ENCODE measurements around the gene LARP7. TPM values are rescaled to one million over a fixed set of nuclear protein-coding genes. Genes with fewer than 3 reads are reported as not detected.
"Not testable (repeated sequence)": the region's sequence is repeated elsewhere in the genome, so short reads cannot be mapped to it uniquely, and the experiment has no call there.

Gene LARP7
- total RNA-seq, 1 donor: 3.8 TPM

DNA sequence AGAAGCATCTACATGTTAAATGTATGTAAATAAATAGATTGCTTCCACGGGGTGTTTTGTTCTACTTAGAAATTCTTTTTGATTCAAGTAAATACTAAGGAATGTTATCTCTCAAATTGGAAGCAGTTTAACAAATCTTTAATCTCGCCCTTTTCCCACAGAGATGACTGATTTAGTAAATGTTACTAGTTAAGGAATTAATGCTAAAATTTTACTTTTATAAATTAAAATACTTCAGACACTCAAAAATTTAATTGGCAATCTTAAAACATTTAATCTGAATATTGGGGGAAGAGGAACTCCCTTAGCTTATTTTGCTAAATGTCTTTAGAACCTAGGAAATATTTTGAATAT is 12.1 kb downstream of the LARP7 start:
- no peak for DNase-seq (ENCODE audit: low read depth in 2 of 3, low spot score in 2 of 3)

DNA sequence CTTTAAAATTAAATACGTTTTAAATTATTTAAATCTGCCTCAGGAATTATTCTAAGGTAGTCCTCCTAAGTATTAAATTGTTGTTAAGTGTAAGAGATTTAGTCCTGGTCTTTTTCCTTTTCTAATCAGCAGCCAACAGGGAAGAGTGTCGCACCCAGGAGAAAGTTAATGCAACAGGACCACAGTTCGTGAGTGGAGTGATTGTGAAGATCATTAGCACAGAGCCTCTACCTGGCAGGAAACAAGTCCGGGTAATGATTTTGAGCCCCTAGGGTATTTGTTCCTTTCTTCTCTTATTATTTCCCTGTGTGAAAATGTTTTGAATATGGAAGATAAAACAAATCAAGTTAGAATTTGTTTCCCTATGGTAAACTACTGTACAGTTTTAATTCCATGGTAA is 13.4 kb downstream of the LARP7 start:
- DNase-seq (ENCODE audit: low read depth in 2 of 3, low spot score in 2 of 3): no peak

DNA sequence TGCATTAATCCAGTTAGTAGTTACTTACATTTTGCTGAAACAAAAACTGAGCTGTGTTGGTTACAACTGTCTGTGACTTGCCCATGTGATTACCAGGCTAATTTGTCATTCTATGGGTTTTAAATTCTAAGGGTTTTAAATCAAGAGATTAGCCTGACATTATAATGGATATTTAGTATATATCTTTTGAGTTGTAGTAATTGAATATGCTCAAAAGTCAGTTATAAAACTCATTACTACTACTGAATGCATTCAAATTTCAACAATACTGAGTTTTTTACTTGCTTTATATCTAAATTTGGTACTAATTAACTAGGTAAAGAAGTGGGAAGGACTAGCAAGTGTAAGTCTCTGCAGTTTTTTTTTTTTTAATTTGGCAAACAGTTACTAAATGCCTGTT is 14.7 kb downstream of the LARP7 start:
- DNase-seq (ENCODE audit: low read depth in 2 of 3, low spot score in 2 of 3): no peak

DNA sequence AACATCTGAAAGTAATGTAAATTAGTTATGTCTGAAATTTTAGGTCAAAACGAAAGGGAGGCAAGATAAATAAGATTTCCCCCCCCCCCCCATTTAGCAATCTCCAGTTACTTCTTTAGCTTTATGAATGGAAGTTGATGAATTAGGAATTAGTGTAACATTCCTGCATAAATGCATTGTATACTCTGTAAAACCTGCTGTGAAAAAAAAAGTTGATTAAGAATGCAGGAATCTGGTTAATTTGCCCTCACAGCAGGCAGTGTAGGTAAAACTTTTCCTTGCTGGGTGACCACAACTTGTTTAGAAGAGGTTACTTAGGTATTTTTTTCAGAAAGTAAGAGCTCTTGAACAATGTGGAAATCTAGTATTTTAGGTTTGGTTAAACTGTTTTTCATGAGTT is 15.3 kb downstream of the LARP7 start:
- DNase-seq (ENCODE audit: low read depth in 2 of 3, low spot score in 2 of 3): no peak

DNA sequence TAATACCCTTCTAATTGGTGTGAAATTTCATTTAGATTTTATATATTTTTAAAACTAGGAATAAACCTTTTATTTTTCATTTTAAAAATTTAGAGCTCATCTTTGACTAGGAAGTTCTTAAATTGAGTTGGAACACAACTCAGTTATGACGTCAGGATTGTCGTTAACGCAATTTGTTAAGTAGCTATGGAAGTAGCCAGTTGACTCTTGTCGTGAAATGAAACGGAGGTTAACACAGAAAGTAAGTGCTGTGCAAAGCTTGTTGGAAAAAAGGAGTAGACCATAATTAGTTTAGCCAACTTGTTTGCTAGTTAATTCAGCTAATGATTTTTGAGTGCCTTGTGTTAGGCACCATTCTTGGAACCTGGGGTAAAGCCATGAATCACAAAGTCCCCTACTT is 18.3 kb downstream of the LARP7 start:
- no peak for DNase-seq (ENCODE audit: low read depth in 2 of 3, low spot score in 2 of 3)

DNA sequence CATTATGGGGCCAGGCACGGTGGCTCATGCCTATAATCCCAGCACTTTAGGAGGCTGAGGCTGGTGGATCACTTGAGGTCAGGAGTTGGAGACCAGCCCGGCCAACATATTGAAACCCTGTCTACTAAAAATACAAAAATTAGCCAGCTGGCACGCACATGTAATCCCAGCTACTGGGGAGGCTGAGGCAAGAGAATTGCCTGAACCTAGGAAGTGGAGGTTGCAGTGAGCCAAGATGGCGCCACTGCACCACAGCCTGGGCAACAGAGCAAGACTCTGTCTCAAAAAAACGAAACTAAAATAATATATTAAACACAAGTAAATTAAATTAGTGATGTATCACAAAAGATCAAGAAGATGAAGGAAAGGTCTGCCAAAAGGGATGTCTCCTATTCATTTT is 19.2 kb downstream of the LARP7 start:
- not testable (repeated sequence) for DNase-seq (ENCODE audit: low read depth in 2 of 3, low spot score in 2 of 3)

DNA sequence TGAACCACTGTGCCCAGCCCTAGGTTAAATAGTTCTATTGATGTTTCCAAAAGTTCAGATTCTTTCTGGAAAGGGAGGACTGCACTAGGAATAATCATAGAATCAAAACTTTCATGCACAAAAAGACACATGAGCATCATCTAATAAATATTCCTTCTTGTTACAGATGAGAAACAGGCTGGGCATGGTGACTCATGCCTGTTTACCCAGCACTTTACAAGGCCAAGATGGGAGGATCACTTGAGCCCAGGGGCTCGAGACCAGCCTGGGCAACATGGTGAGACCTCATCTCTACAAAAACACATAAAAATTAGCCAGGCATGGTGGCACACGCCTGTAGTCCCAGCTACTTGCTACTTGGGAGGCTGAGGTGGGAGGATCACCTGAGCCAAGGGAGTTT is 27.7 kb downstream of the LARP7 start:
- DNase-seq (ENCODE audit: low read depth in 2 of 3, low spot score in 2 of 3): no peak

DNA sequence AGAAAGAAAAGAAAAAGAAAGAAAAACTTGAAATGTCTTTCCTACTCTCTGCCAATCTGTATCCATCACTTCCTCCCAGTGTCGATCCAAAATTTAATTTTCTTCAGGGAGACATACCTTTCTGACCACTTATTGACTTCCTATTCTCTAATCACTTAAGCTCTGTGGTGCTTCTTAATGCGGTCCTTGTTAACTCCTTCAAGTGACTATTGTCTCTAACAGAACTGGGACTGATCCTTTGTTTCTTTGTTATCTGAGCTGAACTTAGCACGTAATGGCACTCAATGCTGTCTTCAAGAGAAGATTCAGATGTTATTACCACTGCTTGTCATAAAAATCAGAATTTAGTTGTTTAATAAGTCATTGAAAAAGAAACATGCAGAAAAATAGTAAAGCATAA is 31.2 kb downstream of the LARP7 start:
- DNase-seq (ENCODE audit: low read depth in 2 of 3, low spot score in 2 of 3): no peak

DNA sequence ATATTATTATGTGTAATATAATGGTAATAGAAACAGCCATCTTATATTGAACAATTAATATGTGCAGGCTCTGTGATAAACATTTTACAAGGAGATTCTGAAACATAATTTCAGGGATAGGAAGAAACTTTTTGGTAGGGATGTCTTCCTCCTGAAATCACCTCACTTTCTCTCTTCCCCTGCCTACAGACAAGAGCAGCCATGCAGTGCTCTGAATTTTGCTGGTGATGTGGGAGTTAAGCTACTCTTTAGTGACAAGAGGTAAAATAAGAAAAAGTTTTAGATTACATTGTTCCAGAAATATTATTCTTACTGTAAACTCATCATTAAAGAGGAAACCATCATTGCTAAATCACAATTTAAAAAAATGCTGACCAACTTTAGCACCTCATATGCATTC is 36.1 kb downstream of the LARP7 start:
- DNase-seq (ENCODE audit: low read depth in 2 of 3, low spot score in 2 of 3): no peak

DNA sequence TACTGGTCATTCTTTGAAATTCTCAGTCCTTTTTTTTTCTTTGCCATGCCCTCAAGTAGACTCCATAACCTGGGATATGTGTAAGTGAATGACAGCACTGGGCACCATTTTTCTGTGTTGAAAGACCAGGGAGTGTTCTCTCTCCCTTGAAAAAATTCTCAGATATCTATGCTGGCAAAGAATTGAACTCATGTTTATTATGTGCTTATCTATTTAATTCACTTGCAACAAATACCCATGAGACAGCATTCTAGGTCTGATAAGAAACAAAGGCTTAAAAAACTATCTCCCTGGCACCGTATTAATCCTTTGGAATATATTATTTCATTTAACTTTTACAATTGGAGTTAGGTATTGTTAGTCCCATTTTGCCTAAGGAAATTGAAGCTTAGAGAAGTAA is 36.7 kb downstream of the LARP7 start:
- no peak for DNase-seq (ENCODE audit: low read depth in 2 of 3, low spot score in 2 of 3)

DNA sequence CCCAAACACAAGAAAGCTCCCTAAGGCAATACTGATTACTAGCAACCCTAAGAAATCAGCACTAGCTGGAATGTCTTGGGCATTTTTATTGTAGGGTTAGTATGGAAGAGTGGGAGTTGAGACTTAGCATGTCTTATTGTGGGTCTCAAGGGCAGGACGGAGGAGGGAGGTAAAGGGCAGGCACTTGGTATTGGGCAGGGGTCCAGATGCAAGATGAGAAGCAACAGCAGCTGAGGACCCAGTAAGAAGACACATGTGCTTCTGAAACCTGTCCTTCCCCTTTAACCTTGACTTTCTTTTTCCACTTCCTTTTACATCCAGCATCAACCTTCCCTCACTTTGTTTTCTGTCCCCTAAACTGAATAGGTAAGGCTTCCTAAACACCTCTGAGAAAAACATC is 37.4 kb downstream of the LARP7 start:
- DNase-seq (ENCODE audit: low read depth in 2 of 3, low spot score in 2 of 3): no peak

DNA sequence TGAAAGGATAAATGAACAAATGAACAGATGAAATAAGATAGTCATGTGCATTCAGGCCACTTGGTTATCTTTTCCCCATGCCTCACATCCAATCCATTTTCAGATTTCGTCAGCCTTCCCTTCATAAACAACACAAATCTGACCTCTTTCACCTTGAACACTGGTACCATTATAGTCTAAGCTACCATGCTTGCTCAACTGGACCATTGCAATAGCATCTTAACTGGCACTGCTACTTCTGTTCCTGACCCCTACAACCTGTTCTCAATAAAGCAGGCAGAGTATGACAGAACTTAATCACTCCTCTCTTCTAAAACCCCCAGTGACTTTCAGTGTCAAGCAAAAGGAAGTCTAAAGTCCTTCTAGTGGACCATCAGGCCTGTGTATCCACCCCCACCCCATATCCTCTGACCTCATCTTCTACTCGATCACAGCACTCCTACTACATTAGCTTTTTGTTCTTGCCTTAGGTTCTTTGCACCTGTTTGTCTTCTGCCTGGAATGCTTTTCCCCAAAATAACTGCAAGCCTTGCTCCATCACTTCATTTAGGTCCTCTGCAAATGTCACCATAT is 40.7 kb downstream of the LARP7 start:
- DNase-seq (ENCODE audit: low read depth in 2 of 3, low spot score in 2 of 3): no peak

DNA sequence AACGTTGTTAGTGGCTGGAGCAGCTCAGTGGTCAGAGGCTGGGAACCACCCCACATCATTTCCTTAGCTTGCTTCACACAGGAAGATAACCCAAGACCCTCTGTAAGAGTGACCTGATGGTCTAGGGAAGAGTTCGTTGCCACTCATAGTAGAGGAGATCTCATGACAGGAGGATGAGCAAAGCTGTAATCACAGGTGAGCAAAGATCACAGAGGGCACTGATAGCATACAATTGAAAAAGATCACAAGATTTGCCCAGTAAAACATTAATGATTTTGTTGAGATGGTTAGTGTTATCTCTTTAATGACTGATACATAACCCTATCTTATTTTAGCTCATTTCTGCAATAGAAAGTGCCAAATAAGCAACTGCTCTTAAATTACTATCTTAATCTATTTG is 44.1 kb downstream of the LARP7 start:
- no peak for DNase-seq (ENCODE audit: low read depth in 2 of 3, low spot score in 2 of 3)

DNA sequence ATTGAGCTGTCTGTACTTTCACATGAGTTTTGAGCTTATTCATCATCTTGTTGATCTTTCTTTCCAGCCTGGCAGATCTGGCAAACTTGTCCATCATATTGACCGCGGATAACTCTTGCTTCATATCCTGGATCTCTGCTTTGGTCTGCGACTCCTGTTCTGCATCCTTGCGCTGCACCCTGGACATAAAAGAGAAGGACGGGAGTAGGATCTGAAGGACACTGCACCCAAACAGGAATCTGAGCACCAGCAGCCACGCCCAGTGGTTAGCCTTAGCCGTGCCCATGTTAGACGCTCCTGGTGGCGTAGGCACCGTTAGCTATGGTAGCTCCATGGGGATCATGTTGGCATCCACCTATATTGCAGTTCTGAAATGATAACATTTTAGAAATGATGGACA is 56.6 kb downstream of the LARP7 start:
- DNase-seq (ENCODE audit: low read depth in 2 of 3, low spot score in 2 of 3): no peak

DNA sequence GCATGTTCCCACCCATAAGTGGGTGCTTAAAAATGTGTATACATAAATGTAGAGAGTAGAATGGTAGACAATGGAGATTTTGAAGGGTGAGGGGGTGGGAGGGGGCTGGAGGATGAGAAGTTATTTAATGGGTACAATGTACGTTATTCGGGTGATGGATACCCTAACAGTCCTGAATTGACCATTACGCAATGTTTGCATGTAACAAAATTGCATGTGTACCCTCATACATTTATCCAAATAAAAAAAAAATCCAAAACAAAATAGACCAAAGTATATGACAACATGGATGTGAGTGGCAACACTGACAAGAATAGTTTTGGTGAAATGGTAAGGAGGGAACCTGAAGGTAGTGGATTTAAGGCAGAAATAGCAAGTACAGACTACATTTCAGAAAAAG is 63.7 kb downstream of the LARP7 start:
- DNase-seq (ENCODE audit: low read depth in 2 of 3, low spot score in 2 of 3): no peak

DNA sequence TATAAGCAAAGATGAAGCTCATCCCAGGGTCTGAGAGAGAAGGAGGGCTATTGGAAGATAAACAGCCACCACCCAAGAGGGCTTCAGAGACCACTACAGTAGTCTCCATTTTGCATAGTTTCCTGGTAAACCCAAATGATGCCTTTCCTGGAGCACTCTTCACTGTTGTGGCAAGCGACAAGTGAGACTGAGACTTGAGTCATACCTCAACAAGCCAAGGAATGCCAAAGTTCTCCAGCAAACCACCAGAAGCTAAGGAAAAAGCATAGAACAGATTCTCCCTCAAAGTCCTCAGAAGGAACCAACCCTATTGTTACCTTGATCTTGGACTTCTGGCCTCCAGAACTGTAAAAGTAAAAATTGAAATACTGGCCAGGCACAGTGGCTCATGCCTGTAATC is 65.9 kb downstream of the LARP7 start:
- no peak for DNase-seq (ENCODE audit: low read depth in 2 of 3, low spot score in 2 of 3)

DNA sequence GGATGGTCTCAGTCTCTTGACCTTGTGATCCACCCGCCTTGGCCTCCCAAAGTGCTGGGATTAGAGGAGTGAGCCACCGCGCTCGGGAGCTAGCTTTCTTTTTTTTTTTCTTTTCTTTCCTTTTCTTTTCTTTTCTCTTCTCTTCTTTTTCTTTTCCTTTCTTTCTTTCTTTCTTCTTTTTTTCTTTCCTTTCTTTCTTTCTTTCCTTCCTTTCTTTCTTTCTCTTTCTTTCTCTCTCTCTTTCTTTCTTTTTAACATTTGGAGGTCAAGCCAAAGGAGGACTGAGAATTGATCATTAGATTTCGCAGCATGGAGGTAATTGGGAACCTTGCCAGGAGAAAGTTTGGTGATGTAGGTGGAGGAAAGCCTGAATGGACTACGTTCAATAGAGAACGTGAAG is 67.4 kb downstream of the LARP7 start:
- DNase-seq (ENCODE audit: low read depth in 2 of 3, low spot score in 2 of 3): no peak

DNA sequence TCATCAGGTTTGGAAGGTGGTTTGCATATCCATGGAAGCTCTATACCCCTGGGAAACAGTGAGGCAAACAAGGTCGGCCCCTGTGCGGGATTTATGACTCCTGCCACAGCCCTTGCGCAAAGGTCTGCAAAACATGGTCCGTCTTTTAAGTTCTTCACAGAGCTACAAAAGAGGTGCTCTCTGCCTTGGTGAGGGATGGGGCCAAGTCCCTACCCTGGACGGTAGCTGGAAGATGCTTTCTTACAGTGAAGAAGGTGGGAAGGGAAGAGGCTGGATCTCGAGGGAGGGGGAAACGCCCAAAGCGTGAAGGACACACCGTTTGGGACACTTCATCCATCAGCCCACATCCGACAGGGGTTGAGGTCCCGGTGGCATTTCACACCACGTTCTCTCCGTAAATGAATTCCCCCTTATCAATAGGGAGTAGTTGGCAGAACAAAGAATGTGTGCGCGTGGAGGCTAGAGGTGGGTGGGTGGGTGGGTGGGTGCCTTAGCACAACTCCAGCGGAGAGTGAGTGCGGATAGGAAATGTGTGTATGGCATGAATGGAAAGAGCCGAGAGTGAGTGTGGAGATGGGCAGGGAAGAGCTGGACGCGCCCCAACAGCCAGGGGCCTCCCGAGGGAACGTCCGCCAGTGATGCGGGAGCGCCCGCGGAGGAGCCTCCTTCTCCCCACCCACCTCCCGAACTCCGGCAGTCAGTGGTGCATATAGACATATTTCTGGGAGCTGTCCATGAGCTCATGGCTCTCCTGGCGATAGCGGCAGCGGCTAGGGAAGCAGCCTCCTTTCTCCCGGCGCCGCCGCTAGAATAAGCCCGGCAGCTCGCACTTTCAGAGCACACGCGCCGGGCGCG is 68.3 kb downstream of the LARP7 start:
- peak in 1 of 3 donors; percentile 3 for DNase-seq (ENCODE audit: low read depth in 2 of 3, low spot score in 2 of 3)

DNA sequence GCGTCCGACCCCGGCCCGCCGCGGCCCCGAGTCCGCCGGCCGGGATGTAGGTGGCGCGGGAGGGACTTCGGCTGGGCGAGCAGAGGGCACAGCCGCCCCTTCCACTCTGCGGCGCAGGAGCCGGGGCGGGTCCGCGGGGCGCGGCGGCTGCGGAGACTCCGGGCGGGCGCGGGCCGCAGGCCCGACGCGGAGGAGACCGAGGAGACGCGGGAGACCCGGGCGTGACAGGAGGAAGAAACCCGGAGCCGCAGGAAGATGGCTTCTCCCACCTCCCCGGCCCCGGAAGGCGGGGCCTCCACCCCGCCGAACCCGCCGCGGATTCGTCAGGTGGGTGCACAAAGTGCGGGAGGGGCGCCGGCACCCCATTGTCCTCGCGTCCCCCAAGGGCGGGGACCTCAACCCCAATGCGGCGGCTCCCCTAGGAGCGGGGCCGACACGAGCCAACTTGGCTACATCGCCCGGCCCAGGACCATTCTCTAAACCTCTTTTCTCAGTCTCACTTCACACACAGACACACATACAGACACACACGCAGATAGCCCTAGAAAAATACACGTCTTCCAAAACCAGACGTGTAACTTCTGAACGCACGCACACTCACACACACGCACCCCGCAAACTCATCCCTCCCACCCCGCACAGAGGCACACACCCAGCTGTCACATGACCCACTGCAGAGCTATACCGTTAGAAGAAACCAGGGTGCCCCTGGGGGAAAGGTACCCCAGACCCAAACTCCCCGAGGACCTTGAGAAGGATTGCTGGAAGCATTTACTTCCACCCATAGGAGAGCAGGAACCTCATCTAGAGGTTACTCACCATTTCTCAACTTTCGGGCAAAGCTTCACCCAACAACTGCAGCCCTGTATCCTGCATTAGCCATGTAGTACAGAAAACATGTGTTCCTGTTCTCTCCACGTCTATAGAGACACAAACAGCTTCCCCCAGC is 69.2 kb downstream of the LARP7 start:
- peak in 2 of 3 donors; percentile 4 to 22 for DNase-seq (ENCODE audit: low read depth in 2 of 3, low spot score in 2 of 3)

DNA sequence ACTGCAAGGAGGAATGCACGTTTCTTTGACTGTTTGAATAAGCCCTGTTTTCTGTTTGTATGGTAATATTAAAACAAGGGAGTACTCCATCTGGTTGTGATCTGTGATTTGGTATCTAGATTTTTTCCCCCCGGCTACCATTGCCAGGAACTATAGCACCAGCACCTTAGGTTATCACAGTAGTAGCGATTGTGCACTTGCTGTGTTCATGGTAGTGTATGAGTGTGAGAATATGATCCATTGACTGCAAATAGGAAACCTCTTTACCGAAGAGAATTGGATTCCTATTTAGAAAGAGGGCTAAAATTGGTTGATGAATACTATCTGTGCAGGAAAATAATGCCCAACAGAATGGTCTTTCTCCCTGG is 69.9 kb downstream of the LARP7 start:
- DNase-seq (ENCODE audit: low read depth in 2 of 3, low spot score in 2 of 3): no peak
